ENCODE measurements around the gene CCDC8.
"Not testable (repeated sequence)": the region's sequence is repeated elsewhere in the genome, so short reads cannot be mapped to it uniquely, and the experiment has no call there.

CCDC8 gene

GRCh38 chr19:46404753-46405468, 8.5 kb downstream of the CCDC8 start:
- DNase-seq (ENCODE audit: low spot score) (no peak), FAIRE-seq (no peak)

GRCh38 chr19:46404055-46404752, 9.2 kb downstream of the CCDC8 start:
- DNase-seq (ENCODE audit: low spot score) = no peak
- FAIRE-seq = no peak

GRCh38 chr19:46402725-46403124, 10.6 kb downstream of the CCDC8 start:
- no peak for DNase-seq (ENCODE audit: low spot score)
- FAIRE-seq = no peak

GRCh38 chr19:46397801-46398479, 15.4 kb downstream of the CCDC8 start:
- FAIRE-seq; DNase-seq (ENCODE audit: low spot score): not testable (repeated sequence)

- peak; percentile 16 for DNase-seq (ENCODE audit: low spot score)
- FAIRE-seq = no peak
Observed at GRCh38 chr19:46394402-46394797, 19.0 kb downstream of the CCDC8 start.

GRCh38 chr19:46393456-46394401, 19.6 kb downstream of the CCDC8 start:
- DNase-seq (ENCODE audit: low spot score) (no peak), FAIRE-seq (no peak)

GRCh38 chr19:46392837-46393236, 20.5 kb downstream of the CCDC8 start:
- FAIRE-seq (no peak), DNase-seq (ENCODE audit: low spot score) (no peak)

GRCh38 chr19:46392252-46392801, 21.0 kb downstream of the CCDC8 start:
- DNase-seq (ENCODE audit: low spot score) (no peak), FAIRE-seq (no peak)

GRCh38 chr19:46391296-46392251, 21.8 kb downstream of the CCDC8 start:
- DNase-seq (ENCODE audit: low spot score) (no peak), FAIRE-seq (no peak)

GRCh38 chr19:46390866-46391265, 22.5 kb downstream of the CCDC8 start:
- DNase-seq (ENCODE audit: low spot score) (no peak), FAIRE-seq (no peak)

- no peak for FAIRE-seq
- no peak for DNase-seq (ENCODE audit: low spot score)
Observed at GRCh38 chr19:46390121-46390858, 23.1 kb downstream of the CCDC8 start.

GRCh38 chr19:46388311-46389095, 24.9 kb downstream of the CCDC8 start:
- no peak for FAIRE-seq

GRCh38 chr19:46387713-46388130, 25.6 kb downstream of the CCDC8 start:
- DNase-seq (ENCODE audit: low spot score) = no peak
- FAIRE-seq = no peak

More at GRCh38 chr19:46388311-46389095, 24.9 kb downstream of the CCDC8 start:
- DNase-seq (ENCODE audit: low spot score) = no peak

- DNase-seq (ENCODE audit: low spot score) (no peak), FAIRE-seq (no peak)
Observed at GRCh38 chr19:46386996-46387712, 26.2 kb downstream of the CCDC8 start.

- no peak for FAIRE-seq
- no peak for DNase-seq (ENCODE audit: low spot score)
Observed at GRCh38 chr19:46386151-46386550, 27.2 kb downstream of the CCDC8 start.

- no peak for DNase-seq (ENCODE audit: low spot score)
- no peak for FAIRE-seq
Observed at GRCh38 chr19:46385636-46386035, 27.7 kb downstream of the CCDC8 start.

- no peak for FAIRE-seq
- no peak for DNase-seq (ENCODE audit: low spot score)
Observed at GRCh38 chr19:46384396-46384795, 29.0 kb downstream of the CCDC8 start.

- FAIRE-seq = no peak
Observed at GRCh38 chr19:46383846-46384245, 29.5 kb downstream of the CCDC8 start.

More at GRCh38 chr19:46383846-46384245, 29.5 kb downstream of the CCDC8 start:
- no peak for DNase-seq (ENCODE audit: low spot score)
